Ovary (tissue), 9 donors: ENCODE data around the gene GJC3. TPM values are rescaled to one million over a fixed set of nuclear protein-coding genes. Genes with fewer than 3 reads are reported as not detected.
"Not testable (repeated sequence)": the region's sequence is repeated elsewhere in the genome, so short reads cannot be mapped to it uniquely, and the experiment has no call there.

Experiments
- DNase-seq, 5 donors: peaks; one replicate each; pipeline ENCODE4 v3.0.0-alpha.2; 2019 to 2020
- H3K27ac ChIP-seq, 2 donors: fragments of 200-600 bp; one replicate each; pipeline versions ENCODE4 v1.5.1 to v1.8.0; 2019 to 2022
- H3K27me3 ChIP-seq: fragments of 200-600 bp; one replicate; pipeline ENCODE4 v1.8.0; 2022
- H3K36me3 ChIP-seq: fragments of 200-600 bp; sonication (generic); one replicate; pipeline ENCODE4 v1.5.1; 2019
- H3K4me1 ChIP-seq: one replicate; pipeline ENCODE4 v1.8.1; 2013; ENCODE audit warnings: mild to moderate bottlenecking, moderate library complexity; ENCODE audit not compliant: insufficient read depth
- H3K4me3 ChIP-seq: fragments of 200-600 bp; sonication (generic); one replicate; pipeline ENCODE4 v1.5.1; 2017
- H3K9me3 ChIP-seq, 2 donors: fragments of 200-600 bp in 1 of 2; sonication (generic) in 1 of 2; one replicate each; pipeline versions ENCODE4 v1.5.1 to v1.8.1; 2013 to 2019; ENCODE audit warnings: mild to moderate bottlenecking in 1 of 2, moderate library complexity in 1 of 2
- EP300 ChIP-seq: sonication (generic); formaldehyde crosslinking; IDR thresholded peaks from one replicate; pipeline ENCODE4 v1.6.1; 2017; ENCODE audit warnings: antibody characterized with exemption
- POLR2A ChIP-seq: fragments of 450-650 bp; IDR thresholded peaks from one replicate; pipeline ENCODE4 v1.6.1; 2017; ENCODE audit warnings: antibody characterized with exemption, mild to moderate bottlenecking, moderate library complexity
- WGBS, 3 donors: extraction: QIAGEN DNeasy Blood & Tissue Kit in 1 of 3; methylation state at CpG; one replicate each; pipeline versions ENCODE4 v1.1.5 to v1.1.7; 2013 to 2017; 5-methylcytosine and 5-hydroxymethylcytosine counted together
- intact Hi-C, 4 donors: fragments of 100-400 bp; cut with DNase I; formaldehyde crosslinking; loops; one replicate each; pipeline versions ENCODE4 v1.11.0 to v1.15.1; 2022 to 2023
- polyA plus RNA-seq, 2 donors: library from polyadenylated mRNA; stranded (reverse); fragments of 200-250 nt in 1 of 2; fragments of 350-450 nt in 1 of 2; fragmentation: Illumina TruSeq in 1 of 2; extraction: RNeasy Lipid Tissue Mini Kit (QIAGEN cat#74804) in 1 of 2; gene quantifications; one replicate each; pipeline ENCODE4 v1.2.3, GENCODE V29; 2013 to 2014
- total RNA-seq, 7 donors: library from RNA; depleted of rRNA in 2 of 7; stranded (reverse); fragments of >200 nt in 2 of 7; fragmentation: NEBNext Ultra II Directional in 3 of 7; extraction: Animal tissue kit (Norgen Biotek cat#: 25700) in 3 of 7; gene quantifications; one replicate each; pipeline versions ENCODE4 v1.1.0 to v1.2.4, GENCODE V29; 2016 to 2023
- TF ChIP-seq, protein P1 (sequence below), 3 donors: fragments of 450-650 bp in 2 of 3; fragments of 200-600 bp in 1 of 3; IDR thresholded peaks; one replicate each; pipeline versions ENCODE4 v1.5.1 to v1.8.0; 2016 to 2022; ENCODE audit warnings: antibody characterized with exemption in 3 of 3, mild to moderate bottlenecking in 1 of 3
- donor health status: DM: no; HTN: no; CAD: no; lungs with moderate emphysema.
- donor health status: DM: no; HTN: no; CAD: no.
- donor health status: Bipolar disorder and iron deficiency.
- donor health status: DM: yes; HTN: yes; CAD: no.
- donor health status: DM: no; HTN: no; CAD: no.
- donor health status: DM: yes; HTN: yes; CAD: no.

GJC3 gene
- total and polyA plus RNA-seq, 9 donors = 0.18 to 1.3 (median 0.39) TPM; not detected in 3

DNA sequence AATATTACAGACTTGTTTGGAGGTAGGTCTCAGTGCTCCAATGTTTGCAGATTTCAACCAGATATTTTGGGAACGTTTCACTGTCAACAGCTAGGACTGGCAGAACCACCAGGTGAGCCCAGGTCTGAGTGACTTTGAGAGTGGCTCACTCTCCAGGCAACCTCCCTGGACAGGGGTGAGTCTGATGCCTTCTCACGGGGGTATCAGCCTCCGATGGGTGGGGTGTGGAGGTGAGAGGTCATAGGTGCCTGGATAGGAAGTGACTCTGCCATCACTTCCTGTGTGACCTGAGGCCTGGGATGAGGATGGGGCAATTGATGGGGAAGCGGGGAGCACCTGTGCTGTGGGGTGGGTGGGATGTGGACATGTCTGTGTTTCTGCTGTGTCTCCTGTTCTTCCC lies 41.8 kb upstream of the GJC3 start:
- no peaks in the 10 kb centered on the region for H3K4me1 ChIP-seq
- no peak overlapping the region for H3K4me3 ChIP-seq
- 66 to 76% (median 68%) methylated on average over 4 of the region's 4 CpGs for WGBS, 3 donors
- no peak for DNase-seq
- no peak overlapping the region for H3K27ac ChIP-seq
- H3K36me3 ChIP-seq = no peaks in the 10 kb centered on the region
- H3K27me3 ChIP-seq = no peaks in the 10 kb centered on the region
- no peak for TF ChIP-seq POLR2A
- TF ChIP-seq EP300 = no peak
- TF ChIP-seq, protein P1, sequence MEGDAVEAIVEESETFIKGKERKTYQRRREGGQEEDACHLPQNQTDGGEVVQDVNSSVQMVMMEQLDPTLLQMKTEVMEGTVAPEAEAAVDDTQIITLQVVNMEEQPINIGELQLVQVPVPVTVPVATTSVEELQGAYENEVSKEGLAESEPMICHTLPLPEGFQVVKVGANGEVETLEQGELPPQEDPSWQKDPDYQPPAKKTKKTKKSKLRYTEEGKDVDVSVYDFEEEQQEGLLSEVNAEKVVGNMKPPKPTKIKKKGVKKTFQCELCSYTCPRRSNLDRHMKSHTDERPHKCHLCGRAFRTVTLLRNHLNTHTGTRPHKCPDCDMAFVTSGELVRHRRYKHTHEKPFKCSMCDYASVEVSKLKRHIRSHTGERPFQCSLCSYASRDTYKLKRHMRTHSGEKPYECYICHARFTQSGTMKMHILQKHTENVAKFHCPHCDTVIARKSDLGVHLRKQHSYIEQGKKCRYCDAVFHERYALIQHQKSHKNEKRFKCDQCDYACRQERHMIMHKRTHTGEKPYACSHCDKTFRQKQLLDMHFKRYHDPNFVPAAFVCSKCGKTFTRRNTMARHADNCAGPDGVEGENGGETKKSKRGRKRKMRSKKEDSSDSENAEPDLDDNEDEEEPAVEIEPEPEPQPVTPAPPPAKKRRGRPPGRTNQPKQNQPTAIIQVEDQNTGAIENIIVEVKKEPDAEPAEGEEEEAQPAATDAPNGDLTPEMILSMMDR (IDR thresholded peaks at IDR 0.05) = no peak
- no peaks in the 10 kb centered on the region for H3K9me3 ChIP-seq
- intact Hi-C loops = no loop called here

DNA sequence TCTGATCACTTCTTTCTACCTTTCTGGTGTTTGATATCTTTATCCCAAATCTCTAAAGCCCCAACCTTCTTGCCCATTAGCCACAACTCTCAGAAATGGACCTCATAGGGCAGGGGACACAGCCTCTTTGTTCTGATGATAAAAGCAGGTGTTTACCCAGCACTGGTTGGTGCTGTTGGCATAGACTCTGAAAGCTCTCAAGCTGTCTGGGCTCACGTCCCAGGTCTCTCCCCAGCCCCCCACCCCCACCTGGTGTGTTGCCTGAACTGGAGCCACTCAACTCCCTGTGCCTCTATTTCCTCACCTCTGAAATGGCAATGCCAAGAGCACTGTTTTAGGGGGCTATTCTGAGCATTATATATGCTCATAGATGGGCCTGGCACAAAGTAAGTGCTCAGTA lies 40.4 kb upstream of the GJC3 start:
- intact Hi-C loops = loop anchor here in 1 of 4 donors (5.0 kb wide), 1 partner anchor 103 kb away; no protein-coding TSS in a partner anchor
- not testable (repeated sequence) for H3K36me3 ChIP-seq, H3K4me1 ChIP-seq, H3K27ac ChIP-seq, H3K4me3 ChIP-seq, H3K9me3 ChIP-seq, DNase-seq, H3K27me3 ChIP-seq
- WGBS, 3 donors = 0 to 22% (median 0%) methylated on average over 1 of the region's 1 CpG

DNA sequence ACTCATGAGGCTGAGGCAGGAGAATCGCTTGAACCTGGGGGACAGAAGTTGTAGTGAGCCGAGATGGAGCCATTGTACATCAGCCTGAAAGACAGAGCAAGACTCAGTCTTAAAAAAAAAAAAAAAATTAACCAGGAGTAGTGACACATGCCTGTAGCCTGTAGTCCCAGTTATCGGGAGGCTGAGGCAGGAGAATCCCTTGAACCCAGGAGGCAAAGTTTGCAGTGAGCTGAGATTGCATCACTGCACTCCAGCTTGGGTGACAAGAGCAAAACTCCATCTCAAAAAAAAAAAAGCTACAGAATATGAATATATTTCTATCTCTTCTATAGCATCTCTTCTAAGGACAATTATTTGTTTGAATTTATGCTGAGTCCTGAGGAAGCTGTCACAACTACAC lies 39.9 kb upstream of the GJC3 start:
- Histone ChIP-seq H3K27ac (no peak overlapping the region), H3K27me3 (no peaks in the 10 kb centered on the region), H3K4me1 (no peaks in the 10 kb centered on the region), H3K36me3 (no peaks in the 10 kb centered on the region), H3K4me3 (no peak overlapping the region), H3K9me3 (no peaks in the 10 kb centered on the region)
- intact Hi-C loops = loop anchor here in 1 of 4 donors (5.0 kb wide), 1 partner anchor 102 kb away; no protein-coding TSS in a partner anchor
- TF ChIP-seq EP300 (no peak), POLR2A (no peak)
- TF ChIP-seq, protein P1 (IDR thresholded peaks at IDR 0.05) = no peak
- WGBS, 3 donors = 80 to 90% (median 83%) methylated on average over 3 of the region's 3 CpGs
- no peak for DNase-seq

DNA sequence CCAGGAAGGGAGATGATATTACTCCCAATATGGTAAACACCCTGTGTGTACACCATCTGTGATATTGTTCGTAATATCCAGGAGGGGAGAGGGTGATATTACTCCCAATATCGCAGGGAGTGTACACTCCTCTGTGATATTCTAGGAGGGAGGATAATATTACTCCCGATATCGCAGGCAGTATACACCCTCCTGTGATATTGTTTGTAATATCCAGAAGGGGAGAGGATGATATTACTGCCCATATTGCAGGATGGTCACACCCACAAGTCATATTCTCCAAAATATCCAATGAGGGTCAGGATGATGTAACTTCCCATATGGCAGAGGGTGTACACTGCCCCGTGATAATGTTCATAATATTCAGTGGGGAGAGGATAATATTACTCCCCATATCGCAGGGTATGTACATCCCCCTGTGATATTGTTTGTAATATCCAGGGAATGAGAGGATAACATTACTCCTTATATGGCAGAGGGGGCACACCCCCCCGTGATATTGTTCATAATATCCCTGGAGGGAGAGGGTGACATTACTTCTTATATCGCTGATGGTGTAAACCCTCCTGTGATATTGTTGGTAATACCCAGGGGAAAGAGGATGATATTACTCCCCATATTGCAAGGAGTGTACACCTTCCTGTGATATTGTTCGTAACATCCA lies 29.3 kb upstream of the GJC3 start:
- Histone ChIP-seq H3K4me3 (no peak overlapping the region), H3K9me3 (no peaks in the 10 kb centered on the region), H3K4me1 (no peaks in the 10 kb centered on the region), H3K36me3 (no peaks in the 10 kb centered on the region), H3K27me3 (no peaks in the 10 kb centered on the region), H3K27ac (no peak overlapping the region)
- intact Hi-C loops = no loop called here
- no peak for TF ChIP-seq POLR2A
- TF ChIP-seq EP300 = no peak
- TF ChIP-seq, protein P1 (IDR thresholded peaks at IDR 0.05) = no peak
- WGBS, 3 donors = 74 to 81% (median 78%) methylated on average over 9 of the region's 9 CpGs
- DNase-seq = no peak

DNA sequence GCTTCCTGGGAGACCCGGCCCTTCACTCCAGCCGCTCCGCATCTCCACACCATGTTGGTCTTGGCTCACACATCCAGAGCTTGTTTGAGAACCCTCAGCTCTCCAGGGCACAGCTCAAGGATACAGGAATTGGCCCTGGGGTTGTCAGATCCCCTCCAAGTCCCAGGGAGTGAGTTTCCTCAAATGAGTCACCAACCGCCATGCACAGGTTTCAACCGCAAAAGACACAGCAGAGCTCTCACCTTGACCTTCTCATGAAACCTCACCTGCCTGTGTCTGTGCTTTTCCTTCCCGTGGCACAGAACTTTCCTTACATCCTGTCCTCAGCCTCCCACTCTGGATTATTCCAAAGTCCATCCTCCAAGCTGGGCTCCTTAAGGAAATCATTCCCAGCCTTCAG lies 25.8 kb upstream of the GJC3 start:
- Histone ChIP-seq H3K36me3 (no peaks in the 10 kb centered on the region), H3K9me3 (no peaks in the 10 kb centered on the region), H3K4me1 (no peaks in the 10 kb centered on the region), H3K27me3 (no peaks in the 10 kb centered on the region), H3K4me3 (no peak overlapping the region), H3K27ac (no peak overlapping the region)
- DNase-seq = no peak
- TF ChIP-seq EP300 = no peak
- intact Hi-C loops = no loop called here
- 61 to 81% (median 76%) methylated on average over 6 of the region's 6 CpGs for WGBS, 3 donors

DNA sequence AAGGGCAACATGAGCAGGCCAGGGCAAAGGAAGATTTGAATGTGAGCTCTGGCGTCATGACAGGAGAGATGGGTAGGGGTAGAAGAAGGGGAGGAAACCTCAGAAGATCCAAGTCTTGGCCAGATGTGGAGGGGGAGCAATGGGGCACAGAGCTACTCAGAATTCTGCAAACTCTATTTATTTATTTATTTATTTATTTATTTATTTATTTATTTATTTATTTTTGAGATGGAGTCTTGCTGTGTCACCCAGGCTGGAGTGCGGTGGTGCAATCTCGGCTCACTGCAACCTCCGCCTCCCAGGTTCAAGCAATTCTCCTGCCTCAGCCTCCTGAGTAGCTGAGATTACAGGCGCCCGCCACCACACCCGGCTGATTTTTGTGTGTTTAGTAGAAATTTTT lies 25.2 kb upstream of the GJC3 start:
- H3K4me3 ChIP-seq, H3K9me3 ChIP-seq, H3K36me3 ChIP-seq, H3K27ac ChIP-seq, H3K4me1 ChIP-seq, DNase-seq, intact Hi-C loops, H3K27me3 ChIP-seq: not testable (repeated sequence)
- 90 to 94% (median 93%) methylated on average over 7 of the region's 7 CpGs for WGBS, 3 donors
